Measurements from ENCODE around the gene GORASP2.

Gene GORASP2

GRCh38 chr2:170928824-170929685 lies at the start of gene GORASP2:
Gene GORASP2 (plus strand): TSS chr2:170929253. CDS start chr2:170929341, 88 bp downstream.
- Mint-ChIP-seq H3K4me1 (peaks cover 40% of the 10 kb centered on the region), H3K27me3 (peaks cover 6% of the 10 kb centered on the region), H3K36me3 (peaks cover 23% of the 10 kb centered on the region), H3K9me3 (peaks cover 12% of the 10 kb centered on the region), H3K27ac (peak within 1 kb of the TSS; percentile 97), H3K4me3 (peak within 1 kb of the TSS; percentile 94)
- CTCF ChIA-PET = interaction anchor here (0.5 to 4.0 kb wide), 30 partner anchors 9 to 1185 kb away, joined by 3 to 15 read pairs (median 4); partner anchors contain the start of genes CYBRD1, DCAF17, METTL8 and TLK1
- DNase-seq = peak; percentile 99

GRCh38 chr2:170881840-170882239 lies 47.2 kb upstream of the GORASP2 start:
- peaks cover 13% of the 10 kb centered on the region for H3K4me1 Mint-ChIP-seq
- no peaks in the 10 kb centered on the region for H3K9me3 Mint-ChIP-seq
- no peak overlapping the region for H3K27ac Mint-ChIP-seq
- no peaks in the 10 kb centered on the region for H3K36me3 Mint-ChIP-seq
- CTCF ChIA-PET = interaction anchor here (1.5 kb wide), 1 partner anchor 8 kb away, joined by 4 read pairs; no protein-coding TSS in a partner anchor
- H3K4me3 Mint-ChIP-seq = no peak overlapping the region
- peaks cover 44% of the 10 kb centered on the region for H3K27me3 Mint-ChIP-seq
- DNase-seq = no peak

- CTCF ChIA-PET = interaction anchor here (1.5 kb wide), 1 partner anchor 9 kb away, joined by 4 read pairs; no protein-coding TSS in a partner anchor
- no peak overlapping the region for H3K27ac Mint-ChIP-seq
- no peak for DNase-seq
- peaks cover 49% of the 10 kb centered on the region for H3K27me3 Mint-ChIP-seq
- peaks cover 13% of the 10 kb centered on the region for H3K4me1 Mint-ChIP-seq
- no peaks in the 10 kb centered on the region for H3K36me3 Mint-ChIP-seq
- H3K9me3 Mint-ChIP-seq = no peaks in the 10 kb centered on the region
- no peak overlapping the region for H3K4me3 Mint-ChIP-seq
Measured at GRCh38 chr2:170882758-170883157, 46.3 kb upstream of the GORASP2 start.

GRCh38 chr2:170883683-170884082 lies 45.4 kb upstream of the GORASP2 start:
- peaks cover 55% of the 10 kb centered on the region for H3K27me3 Mint-ChIP-seq
- CTCF ChIA-PET = interaction anchor here (3.0 kb wide), 1 partner anchor 11 kb away, joined by 12 read pairs; no protein-coding TSS in a partner anchor
- H3K4me3 Mint-ChIP-seq = no peak overlapping the region
- no peak overlapping the region for H3K27ac Mint-ChIP-seq
- no peak for DNase-seq
- no peaks in the 10 kb centered on the region for H3K9me3 Mint-ChIP-seq
- H3K4me1 Mint-ChIP-seq = peaks cover 4% of the 10 kb centered on the region
- H3K36me3 Mint-ChIP-seq = no peaks in the 10 kb centered on the region

- CTCF ChIA-PET = interaction anchor here (1.6 to 3.0 kb wide), 2 partner anchors 12 to 43 kb away, joined by 5 to 12 read pairs; partner anchors contain the start of gene GORASP2
- DNase-seq = no peak
- H3K4me3 Mint-ChIP-seq = no peak overlapping the region
- H3K9me3 Mint-ChIP-seq = no peaks in the 10 kb centered on the region
- peaks cover under 1% of the 10 kb centered on the region for H3K4me1 Mint-ChIP-seq
- peaks cover 47% of the 10 kb centered on the region for H3K27me3 Mint-ChIP-seq
- no peak overlapping the region for H3K27ac Mint-ChIP-seq
- H3K36me3 Mint-ChIP-seq = no peaks in the 10 kb centered on the region
Measured at GRCh38 chr2:170885130-170885791, 43.8 kb upstream of the GORASP2 start.

GRCh38 chr2:170886386-170886785 lies 42.7 kb upstream of the GORASP2 start:
- CTCF ChIA-PET = interaction anchor here (0.6 to 3.0 kb wide), 3 partner anchors 13 to 67 kb away, joined by 3 to 12 read pairs (median 5); partner anchors contain the start of gene GORASP2
- H3K36me3 Mint-ChIP-seq = no peaks in the 10 kb centered on the region
- H3K4me1 Mint-ChIP-seq = no peaks in the 10 kb centered on the region
- DNase-seq = no peak
- no peak overlapping the region for H3K27ac Mint-ChIP-seq
- peaks cover 45% of the 10 kb centered on the region for H3K27me3 Mint-ChIP-seq
- no peak overlapping the region for H3K4me3 Mint-ChIP-seq
- H3K9me3 Mint-ChIP-seq = no peaks in the 10 kb centered on the region

- no peak overlapping the region for H3K4me3 Mint-ChIP-seq
- no peak overlapping the region for H3K27ac Mint-ChIP-seq
- DNase-seq = no peak
- H3K4me1 Mint-ChIP-seq = no peaks in the 10 kb centered on the region
- H3K36me3 Mint-ChIP-seq = no peaks in the 10 kb centered on the region
- CTCF ChIA-PET = interaction anchor here (0.6 kb wide), 1 partner anchor 9 kb away, joined by 3 read pairs; no protein-coding TSS in a partner anchor
- H3K27me3 Mint-ChIP-seq = peaks cover 38% of the 10 kb centered on the region
- no peaks in the 10 kb centered on the region for H3K9me3 Mint-ChIP-seq
Measured at GRCh38 chr2:170887496-170887895, 41.6 kb upstream of the GORASP2 start.

GRCh38 chr2:170887896-170888295 lies 41.2 kb upstream of the GORASP2 start:
- Mint-ChIP-seq H3K36me3 (no peaks in the 10 kb centered on the region), H3K27ac (no peak overlapping the region), H3K9me3 (no peaks in the 10 kb centered on the region), H3K4me3 (no peak overlapping the region), H3K4me1 (no peaks in the 10 kb centered on the region), H3K27me3 (peaks cover 34% of the 10 kb centered on the region)
- no peak for DNase-seq
- CTCF ChIA-PET = no interaction called here

- Mint-ChIP-seq H3K9me3 (no peaks in the 10 kb centered on the region), H3K4me3 (no peak overlapping the region), H3K4me1 (no peaks in the 10 kb centered on the region), H3K27me3 (peaks cover 14% of the 10 kb centered on the region), H3K27ac (no peak overlapping the region), H3K36me3 (no peaks in the 10 kb centered on the region)
- DNase-seq = no peak
- CTCF ChIA-PET = interaction anchor here (1.8 kb wide), 1 partner anchor 19 kb away, joined by 12 read pairs; no protein-coding TSS in a partner anchor
Measured at GRCh38 chr2:170891893-170892292, 37.2 kb upstream of the GORASP2 start.

- H3K4me1 Mint-ChIP-seq = no peaks in the 10 kb centered on the region
- DNase-seq = no peak
- H3K9me3 Mint-ChIP-seq = no peaks in the 10 kb centered on the region
- no peaks in the 10 kb centered on the region for H3K36me3 Mint-ChIP-seq
- no peak overlapping the region for H3K27ac Mint-ChIP-seq
- H3K4me3 Mint-ChIP-seq = no peak overlapping the region
- peaks cover 11% of the 10 kb centered on the region for H3K27me3 Mint-ChIP-seq
- CTCF ChIA-PET = interaction anchor here (1.8 kb wide), 1 partner anchor 20 kb away, joined by 12 read pairs; no protein-coding TSS in a partner anchor
Measured at GRCh38 chr2:170892391-170892951, 36.6 kb upstream of the GORASP2 start.

- CTCF ChIA-PET = interaction anchor here (0.9 kb wide), 1 partner anchor 332 kb away, joined by 3 read pairs; no protein-coding TSS in a partner anchor
- Mint-ChIP-seq H3K4me3 (no peak overlapping the region), H3K4me1 (no peaks in the 10 kb centered on the region), H3K36me3 (no peaks in the 10 kb centered on the region), H3K27ac (no peak overlapping the region), H3K9me3 (no peaks in the 10 kb centered on the region), H3K27me3 (peaks cover 12% of the 10 kb centered on the region)
- no peak for DNase-seq
Measured at GRCh38 chr2:170895023-170895757, 33.9 kb upstream of the GORASP2 start.

- CTCF ChIA-PET = no interaction called here
- no peak overlapping the region for H3K4me3 Mint-ChIP-seq
- no peaks in the 10 kb centered on the region for H3K9me3 Mint-ChIP-seq
- no peak overlapping the region for H3K27ac Mint-ChIP-seq
- no peaks in the 10 kb centered on the region for H3K4me1 Mint-ChIP-seq
- H3K36me3 Mint-ChIP-seq = no peaks in the 10 kb centered on the region
- DNase-seq = no peak
- H3K27me3 Mint-ChIP-seq = peaks cover 12% of the 10 kb centered on the region
Measured at GRCh38 chr2:170896622-170897021, 32.4 kb upstream of the GORASP2 start.

- no peaks in the 10 kb centered on the region for H3K9me3 Mint-ChIP-seq
- H3K27me3 Mint-ChIP-seq = peaks cover 13% of the 10 kb centered on the region
- no peaks in the 10 kb centered on the region for H3K4me1 Mint-ChIP-seq
- no peak overlapping the region for H3K4me3 Mint-ChIP-seq
- CTCF ChIA-PET = interaction anchor here (0.7 kb wide), 1 partner anchor 1107 kb away, joined by 3 read pairs; no protein-coding TSS in a partner anchor
- no peak for DNase-seq
- H3K36me3 Mint-ChIP-seq = no peaks in the 10 kb centered on the region
- no peak overlapping the region for H3K27ac Mint-ChIP-seq
Measured at GRCh38 chr2:170897108-170897507, 31.9 kb upstream of the GORASP2 start.

All from activated naive CD4-positive, alpha-beta T cell treated with anti-CD3 and anti-CD28 coated beads, Interleukin-2, amount 10 ng/mL, durations not matched to agents 7 days and 5 days (primary cell).